Stimulated activated CD4-positive, alpha-beta T cell treated with anti-CD3 and anti-CD28 coated beads, Interleukin-12 subunit alpha, Interleukin-12 subunit beta, amount 100 ng/mL, for 48 hours (primary cell): ENCODE measurements around the gene SCAPER.

Source experiments
- DNase-seq, 3 donors: peaks; one replicate each; pipeline ENCODE4 v3.0.0-alpha.2; 2020; ENCODE audit warnings: low read depth in 2 of 3, low spot score in 1 of 3

SCAPER gene

GRCh38 chr15:76905013-76905839, at the start of gene SCAPER:
TSS of gene SCAPER (minus strand) at chr15:76905340. CDS start at chr15:76883817, 21,523 bp downstream.
- peak; percentile 85 to 93 (median 86) for DNase-seq

- DNase-seq: no peak
These were observed 49.6 kb upstream of the SCAPER start for GRCh38 chr15:76954744-76955143.

GRCh38 chr15:76953913-76954312, 48.8 kb upstream of the SCAPER start:
- DNase-seq: no peak

- DNase-seq: no peak
These were observed 46.1 kb upstream of the SCAPER start for GRCh38 chr15:76951220-76951619.

GRCh38 chr15:76947454-76947853, 42.3 kb upstream of the SCAPER start:
- DNase-seq: no peak

DNA sequence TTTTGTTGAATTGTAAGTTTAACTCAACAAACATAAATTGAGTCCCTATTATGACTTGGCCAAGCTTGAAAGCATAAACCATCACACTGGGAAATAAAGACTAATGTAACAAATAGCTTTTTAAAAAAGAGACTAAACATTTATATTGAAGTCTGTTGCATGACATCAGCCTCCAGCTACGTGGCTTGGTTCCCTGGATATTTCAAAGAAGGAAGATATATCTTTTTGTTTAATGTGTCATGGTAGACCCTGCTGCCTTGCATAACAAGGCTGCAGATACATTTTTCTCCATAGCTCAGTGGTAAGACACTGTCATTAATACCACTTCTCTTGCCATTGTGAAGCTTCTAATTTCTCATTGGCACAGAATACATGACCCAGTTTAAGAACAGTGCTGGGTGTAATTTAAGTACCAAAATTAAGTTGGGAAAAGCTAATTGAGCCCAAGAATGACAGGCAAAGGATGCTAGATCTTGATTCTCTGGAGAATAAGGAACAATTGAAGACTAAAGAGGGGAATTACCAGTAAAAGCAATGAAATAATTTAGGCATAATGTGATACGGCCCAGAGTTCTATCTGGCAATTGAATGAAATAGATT, 40.5 kb upstream of the SCAPER start:
- DNase-seq: no peak

DNA sequence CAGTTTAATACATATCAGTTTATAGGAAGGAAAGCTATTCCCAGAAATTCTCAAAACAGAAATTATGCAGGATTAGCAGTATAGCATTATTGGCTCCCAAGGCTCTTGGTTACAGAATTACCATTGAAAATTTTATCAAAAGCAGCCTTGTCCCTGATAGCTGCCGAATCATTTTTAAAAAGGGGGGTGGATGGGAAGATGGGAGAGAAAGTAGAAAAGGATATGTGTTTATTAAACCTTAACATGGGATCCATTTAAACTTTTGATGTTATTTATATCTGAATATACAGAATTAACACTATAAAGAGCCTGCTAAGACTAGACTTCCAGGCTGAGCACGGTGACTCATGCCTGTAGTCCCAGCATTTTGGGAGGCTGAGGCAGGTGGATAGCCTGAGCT, 37.2 kb upstream of the SCAPER start:
- DNase-seq: no peak

- DNase-seq: no peak
These were observed 36.5 kb upstream of the SCAPER start for GRCh38 chr15:76941636-76942035.

- no peak for DNase-seq
These were observed 34.6 kb upstream of the SCAPER start for GRCh38 chr15:76939715-76940114.

DNA sequence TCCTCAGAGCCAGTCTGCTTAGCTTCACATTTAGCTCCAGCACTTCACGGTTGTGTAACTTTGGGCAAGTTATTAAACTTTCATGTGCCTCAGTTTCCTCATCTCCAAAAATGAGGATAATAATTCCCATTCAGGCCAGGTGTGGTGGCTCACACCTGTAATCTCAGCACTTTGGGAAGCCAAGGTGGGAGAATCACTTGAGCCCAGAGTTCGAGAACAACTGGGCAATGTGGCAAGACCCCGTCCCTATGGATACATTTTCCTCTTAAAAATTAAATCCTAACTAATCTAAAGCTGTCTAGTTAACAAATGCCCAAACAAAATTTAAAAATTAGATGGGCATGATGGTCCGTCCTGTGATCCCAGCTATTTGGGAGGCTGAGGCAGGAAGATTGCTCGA, 33.6 kb upstream of the SCAPER start:
- no peak for DNase-seq

DNA sequence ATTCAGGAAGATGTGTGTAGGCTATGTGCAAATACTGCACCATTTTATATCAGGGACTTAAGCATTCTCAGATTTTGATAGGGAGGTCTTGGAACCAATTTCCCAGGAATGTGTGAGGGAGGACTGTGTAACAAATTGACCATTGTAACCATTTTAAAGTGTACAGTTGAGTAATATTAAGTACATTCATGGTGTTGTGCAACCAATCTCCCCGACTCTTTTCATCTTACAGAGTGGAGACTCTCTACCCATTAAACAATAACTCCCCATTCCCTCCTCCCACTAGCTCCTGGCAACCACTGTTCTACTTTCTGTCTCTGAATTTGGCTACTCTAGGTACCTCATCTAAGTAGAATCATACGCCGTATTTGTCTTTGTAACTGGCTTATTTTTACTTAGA, 31.5 kb upstream of the SCAPER start:
- no peak for DNase-seq

DNA sequence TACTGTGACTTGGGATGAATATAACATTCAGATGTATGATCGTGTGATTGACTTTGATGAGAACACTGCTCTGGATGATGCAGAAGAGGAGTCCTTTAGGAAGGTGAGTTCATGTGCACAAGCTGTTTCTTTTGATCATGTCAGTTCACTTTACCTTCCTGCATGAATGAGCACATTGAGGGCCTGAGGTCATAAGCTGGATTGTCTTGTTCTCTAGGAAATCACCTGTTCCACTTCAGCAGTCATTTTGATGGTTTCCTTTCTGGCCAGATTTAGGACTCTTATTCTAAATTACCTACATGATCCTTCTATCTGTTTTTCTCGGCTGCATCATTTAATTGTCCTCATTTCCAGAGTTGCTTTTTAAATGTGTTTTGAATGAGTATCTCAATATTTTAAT, 30.5 kb upstream of the SCAPER start:
- no peak for DNase-seq

- DNase-seq: no peak
These were observed 27.2 kb upstream of the SCAPER start for GRCh38 chr15:76932135-76932966.

- DNase-seq: peak; percentile 87 to 93 (median 87)
These were observed 26.4 kb upstream of the SCAPER start, which contains the start of gene RCN2 for GRCh38 chr15:76931397-76932134. TSS of gene RCN2 (plus strand) at chr15:76931749. CDS start at chr15:76931842, 93 bp downstream.

GRCh38 chr15:76930831-76931396, 25.8 kb upstream of the SCAPER start:
- no peak for DNase-seq

GRCh38 chr15:76929011-76929760, 24.0 kb upstream of the SCAPER start:
- DNase-seq: no peak

DNA sequence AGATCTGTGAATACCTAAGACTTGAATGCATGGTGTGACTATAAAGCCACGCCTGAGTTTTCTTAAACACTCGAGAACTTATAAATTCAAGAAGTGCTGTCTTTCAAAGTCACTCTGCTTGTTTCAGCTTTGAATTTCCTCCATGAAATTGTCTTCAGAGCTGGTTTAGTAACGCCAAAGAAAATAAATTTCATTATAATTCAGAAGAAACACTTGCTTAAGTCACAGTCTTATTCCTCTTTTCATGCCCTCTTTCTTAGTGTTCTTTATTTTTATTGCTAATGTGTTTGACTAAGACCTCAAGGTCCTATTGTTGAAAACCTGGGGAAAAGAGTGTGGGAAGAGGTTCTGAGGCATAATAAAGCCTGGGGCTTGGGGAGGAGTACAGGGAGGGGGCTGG, 23.1 kb upstream of the SCAPER start:
- no peak for DNase-seq

- no peak for DNase-seq
These were observed 11.2 kb upstream of the SCAPER start for GRCh38 chr15:76916369-76916768.

- DNase-seq: no peak
These were observed 8.6 kb upstream of the SCAPER start for GRCh38 chr15:76913737-76914136.

DNA sequence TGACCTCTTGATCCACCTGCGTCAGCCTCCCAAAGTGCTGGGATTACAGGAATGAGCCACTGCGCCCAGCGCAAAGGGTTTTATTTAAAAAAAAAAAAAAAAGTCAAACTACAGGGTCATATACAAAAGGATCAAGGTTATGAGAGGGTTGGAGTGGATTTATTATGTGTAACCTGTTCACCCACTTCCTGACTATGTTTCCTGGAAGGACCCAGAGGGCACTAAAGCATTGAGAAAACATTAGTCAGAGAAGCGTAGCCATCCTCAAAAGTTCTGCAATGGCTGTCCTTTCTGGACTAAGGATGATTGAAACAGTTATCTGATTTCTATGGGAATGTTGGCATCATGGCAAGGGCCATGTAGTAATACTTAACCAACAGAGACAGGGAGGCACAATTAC, 7.3 kb upstream of the SCAPER start:
- no peak for DNase-seq
